Stimulated activated CD4-positive, alpha-beta T cell treated with anti-CD3 and anti-CD28 coated beads, Interleukin-1b, Interleukin-23, amount 100 ng/mL, for 1 hour (primary cell): ENCODE data around the gene ARHGEF26.

ENCODE experiments used
- DNase-seq, 2 donors: peaks; one replicate each; pipeline ENCODE4 v3.0.0-alpha.2; 2020; ENCODE audit warnings: low read depth in 2 of 2

The ARHGEF26 gene

DNA sequence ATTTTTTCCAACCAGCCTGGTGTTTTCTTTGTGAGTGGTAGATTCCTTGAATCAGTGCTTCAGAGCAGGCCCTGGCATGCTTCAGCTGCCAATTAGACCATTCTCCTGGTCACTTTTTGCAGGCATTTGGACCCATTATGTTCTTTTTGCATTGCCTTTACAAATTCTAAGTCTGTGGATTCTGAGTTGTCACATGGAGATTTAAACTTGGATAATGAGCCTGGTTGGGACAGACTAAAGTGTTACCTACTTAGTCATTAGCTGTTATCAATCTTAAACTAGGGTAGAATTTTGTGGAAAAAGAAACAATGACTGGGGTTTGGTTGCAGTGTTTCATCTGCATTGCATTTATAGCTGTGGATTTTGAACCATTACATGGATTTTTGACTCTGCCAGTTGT, 40.6 kb downstream of the ARHGEF26 start:
- no peak for DNase-seq

- no peak for DNase-seq
Measured at GRCh38 chr3:154164387-154164786, 43.2 kb downstream of the ARHGEF26 start.

DNA sequence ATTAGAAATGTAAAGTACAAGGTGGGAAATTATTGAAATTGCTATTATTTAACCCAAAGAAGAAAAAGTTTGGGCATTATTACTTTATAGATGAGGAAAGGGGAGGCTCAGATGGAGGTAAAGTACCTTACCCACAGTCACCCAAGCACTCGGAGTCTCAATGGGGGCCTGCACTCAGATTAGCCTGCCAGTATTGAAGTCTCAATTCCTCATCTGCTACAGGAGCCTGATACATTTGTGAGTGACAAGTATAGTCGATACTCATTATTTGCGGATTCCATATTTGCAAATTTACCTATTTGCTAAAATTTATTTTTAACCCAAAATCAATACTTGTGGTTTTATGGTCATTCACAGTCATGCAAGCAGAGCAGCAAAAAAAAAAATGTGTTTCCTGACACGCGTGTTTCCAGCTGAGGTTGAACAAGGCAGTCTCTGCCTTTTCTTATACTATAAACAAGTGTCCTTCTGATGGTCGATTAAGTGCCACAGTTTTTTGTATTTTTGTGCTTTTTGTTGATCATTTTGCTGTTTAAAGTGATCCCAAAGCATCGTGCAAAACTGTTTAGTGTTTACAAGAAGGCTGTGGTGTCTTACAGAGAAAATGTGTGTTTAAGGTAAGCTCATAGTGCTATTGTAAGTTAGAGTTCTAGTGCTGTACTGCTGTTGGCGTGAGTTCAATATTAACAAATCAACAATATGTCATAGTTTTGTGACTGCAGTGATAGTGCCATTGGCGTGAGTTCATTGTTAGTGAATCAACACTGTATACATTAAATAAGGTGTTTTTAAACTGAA, 48.0 kb downstream of the ARHGEF26 start:
- DNase-seq, result no peak

GRCh38 chr3:154169796-154170110, 48.6 kb downstream of the ARHGEF26 start:
- DNase-seq, result no peak

DNA sequence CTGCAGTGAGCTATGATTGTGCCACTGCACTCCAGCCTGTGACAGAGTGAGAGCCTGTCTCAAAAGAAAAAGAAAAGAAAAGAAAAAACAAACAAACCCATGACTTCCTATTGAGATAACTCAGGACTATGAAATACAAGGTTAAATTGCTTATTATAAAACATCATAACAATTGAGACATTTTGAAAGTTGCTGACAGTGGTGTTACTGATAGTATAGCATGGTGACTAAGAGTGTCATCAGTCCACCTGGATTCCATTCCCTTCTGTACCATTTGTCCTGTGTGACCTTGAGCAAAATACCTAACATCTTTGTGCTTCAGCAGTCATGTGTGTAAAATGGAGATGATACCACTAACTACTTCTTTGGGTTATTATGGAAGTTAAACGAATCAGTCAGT, 49.1 kb downstream of the ARHGEF26 start:
- no peak for DNase-seq

GRCh38 chr3:154175041-154175440, 53.9 kb downstream of the ARHGEF26 start:
- no peak for DNase-seq

DNA sequence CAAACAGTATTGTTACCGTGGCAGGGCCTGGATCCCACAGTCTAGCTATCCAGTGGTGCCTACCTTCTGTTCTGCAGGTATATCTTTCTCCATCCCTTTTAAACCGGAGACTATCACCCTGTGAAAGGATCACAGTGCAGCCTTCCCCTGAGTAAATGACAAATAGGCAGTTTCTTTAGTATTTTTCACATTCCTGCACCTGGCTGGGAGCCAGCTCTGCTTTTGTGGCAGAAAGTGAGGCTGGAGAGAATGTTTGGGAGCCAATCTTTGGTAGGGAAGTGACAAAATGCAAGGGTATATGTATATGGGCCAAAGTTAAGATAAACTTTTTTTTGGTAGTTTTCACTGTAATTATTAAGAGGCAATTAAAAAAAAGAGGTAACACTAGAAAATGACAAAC, 54.8 kb downstream of the ARHGEF26 start:
- DNase-seq, result no peak

- no peak for DNase-seq
Measured at GRCh38 chr3:154177406-154177805, 56.2 kb downstream of the ARHGEF26 start.

DNA sequence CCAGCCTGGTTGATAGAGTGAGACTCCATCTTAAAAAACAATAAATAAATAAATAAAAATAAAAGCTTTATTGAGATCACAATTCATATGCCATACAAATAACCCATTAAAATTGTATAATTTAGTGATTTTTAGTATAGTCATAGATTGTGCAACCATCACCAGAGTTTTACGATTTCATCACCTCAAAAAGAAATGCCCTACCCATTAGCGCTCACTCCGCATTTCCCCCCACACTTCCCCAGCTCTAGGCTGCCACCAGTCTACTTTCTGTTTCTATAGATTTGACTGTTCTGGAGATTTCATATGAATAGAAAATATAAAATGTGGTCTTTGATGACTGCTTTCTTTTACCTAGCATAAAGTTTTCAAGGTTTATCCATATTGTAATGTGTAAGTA, 57.0 kb downstream of the ARHGEF26 start:
- no peak for DNase-seq

DNA sequence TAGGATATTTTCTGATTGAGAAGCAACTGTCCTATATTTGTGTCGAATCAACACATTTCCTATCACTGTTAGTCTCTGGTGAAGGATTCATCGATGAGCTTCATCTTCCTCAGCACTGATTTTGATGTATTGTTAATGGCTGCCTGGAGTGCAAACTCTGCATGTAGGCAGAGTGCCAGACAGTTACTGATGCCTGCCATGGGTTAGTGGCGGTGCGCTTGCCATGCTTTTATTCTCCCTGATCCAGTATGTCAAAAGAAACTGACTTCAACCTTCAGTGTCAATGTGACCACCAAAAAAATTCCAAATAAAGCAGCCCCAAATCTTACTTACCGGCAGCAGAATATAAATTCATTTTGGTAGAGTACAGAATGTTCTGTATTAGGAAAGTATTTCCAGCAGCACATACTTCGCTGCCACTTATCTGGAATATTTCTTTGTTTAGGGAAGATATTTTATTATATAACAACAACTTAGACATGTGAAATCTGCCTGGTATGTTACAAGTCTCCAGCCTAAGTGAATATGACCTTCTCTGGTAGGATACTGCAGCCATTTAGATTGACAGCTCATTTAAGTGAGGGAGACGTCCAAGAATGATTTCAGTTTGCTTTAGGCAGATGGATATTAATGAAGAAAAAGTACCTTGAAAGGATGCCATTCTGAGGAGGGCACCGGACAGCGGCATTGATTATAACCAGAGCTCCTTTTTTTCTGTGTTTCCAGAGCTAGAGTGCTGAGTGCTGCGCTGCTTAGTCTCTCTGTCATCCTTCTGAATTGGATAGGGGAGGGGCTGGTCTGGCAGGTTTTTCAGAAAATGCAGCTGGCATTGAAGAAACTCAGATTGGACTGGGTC, 59.9 kb downstream of the ARHGEF26 start:
- DNase-seq, result no peak

DNA sequence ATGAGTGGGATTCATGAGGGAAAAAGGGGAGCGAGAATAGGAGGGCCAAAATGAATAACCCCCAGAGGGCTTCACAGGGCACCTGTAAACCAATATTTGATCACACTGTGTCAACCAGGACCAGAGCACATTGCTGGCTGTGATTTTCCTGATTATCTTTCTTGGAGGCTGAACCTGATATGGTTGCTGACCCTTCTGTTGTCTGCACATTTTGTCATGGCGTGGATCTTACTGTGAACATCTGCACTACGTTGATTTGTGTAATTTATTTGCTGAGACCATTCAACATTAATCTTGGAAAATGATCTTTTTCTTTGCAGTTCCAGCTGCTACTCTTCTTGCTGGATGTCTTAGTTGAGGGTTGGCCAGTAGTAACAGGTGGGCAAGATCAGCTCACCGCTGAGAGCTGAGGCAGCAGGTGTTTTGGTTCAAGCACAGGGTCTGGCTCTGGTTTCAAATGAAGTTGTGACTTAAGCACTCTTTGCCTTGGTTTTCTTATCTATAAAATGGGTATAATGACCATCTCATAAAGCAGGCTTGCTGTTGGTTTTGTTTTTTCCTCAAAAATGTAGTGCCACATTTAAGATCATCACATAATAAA, 61.2 kb downstream of the ARHGEF26 start:
- no peak for DNase-seq

- DNase-seq, result no peak
Measured at GRCh38 chr3:154182975-154183374, 61.8 kb downstream of the ARHGEF26 start.

DNA sequence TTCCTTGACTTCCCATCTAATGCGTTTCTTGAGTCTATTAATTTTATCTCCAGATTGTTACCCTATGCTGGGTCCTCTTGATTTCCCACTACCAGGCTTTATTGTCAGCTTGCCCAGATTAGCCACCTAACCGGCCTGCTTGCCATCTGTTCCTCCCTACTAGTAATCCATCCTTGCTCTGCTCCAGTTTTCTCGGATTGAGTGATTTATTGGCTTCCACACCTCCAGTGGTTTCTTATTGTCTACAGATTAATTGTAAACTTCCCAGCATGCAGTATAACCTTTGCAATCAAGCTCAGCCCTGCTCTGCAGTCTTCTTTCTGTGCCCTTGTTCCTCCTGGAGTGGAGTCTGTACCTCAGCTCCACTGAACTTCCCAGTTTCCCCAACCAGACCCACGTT, 63.4 kb downstream of the ARHGEF26 start:
- no peak for DNase-seq

- DNase-seq, result no peak
Measured at GRCh38 chr3:154188437-154188836, 67.2 kb downstream of the ARHGEF26 start.

DNA sequence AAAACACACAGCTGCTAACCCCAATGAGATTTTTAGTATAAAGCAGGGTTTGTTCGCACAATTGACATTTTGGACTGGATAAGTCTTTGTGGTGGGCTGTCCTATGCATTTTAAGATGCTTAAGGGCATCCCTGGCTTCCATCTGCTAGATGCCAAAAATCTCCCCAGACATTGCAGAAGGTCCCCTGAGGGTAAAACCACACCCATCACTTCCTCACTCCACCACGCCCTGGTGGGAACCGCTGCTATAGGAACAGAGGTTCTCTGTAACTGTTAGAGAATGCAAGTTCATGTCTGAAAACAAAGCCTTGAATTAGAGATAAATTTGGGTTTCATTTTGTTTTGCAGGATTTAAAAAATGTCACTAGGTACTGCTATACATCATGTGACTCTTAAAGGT, 67.7 kb downstream of the ARHGEF26 start:
- no peak for DNase-seq

GRCh38 chr3:154191520-154191919, 70.3 kb downstream of the ARHGEF26 start:
- no peak for DNase-seq

DNA sequence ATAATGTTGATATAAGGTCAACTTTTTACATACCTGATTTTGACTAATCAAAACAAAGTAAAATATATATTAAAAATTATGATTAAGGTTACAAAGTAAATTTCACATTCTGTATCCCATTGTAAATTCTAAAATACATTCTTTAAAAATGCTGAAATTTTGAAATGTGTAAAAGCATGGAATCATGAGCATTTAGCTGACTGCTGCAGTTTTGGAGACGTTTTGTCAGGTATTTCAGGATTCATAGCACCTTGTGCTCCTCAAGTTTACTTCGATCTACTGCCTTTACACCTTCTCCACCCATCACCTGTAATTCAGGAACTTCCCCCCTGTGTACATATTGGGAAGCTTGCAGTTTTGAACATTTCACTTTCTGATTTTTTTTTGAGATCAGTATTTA, 71.0 kb downstream of the ARHGEF26 start:
- no peak for DNase-seq

- DNase-seq, result no peak
Measured at GRCh38 chr3:154193000-154193615, 71.9 kb downstream of the ARHGEF26 start.

DNA sequence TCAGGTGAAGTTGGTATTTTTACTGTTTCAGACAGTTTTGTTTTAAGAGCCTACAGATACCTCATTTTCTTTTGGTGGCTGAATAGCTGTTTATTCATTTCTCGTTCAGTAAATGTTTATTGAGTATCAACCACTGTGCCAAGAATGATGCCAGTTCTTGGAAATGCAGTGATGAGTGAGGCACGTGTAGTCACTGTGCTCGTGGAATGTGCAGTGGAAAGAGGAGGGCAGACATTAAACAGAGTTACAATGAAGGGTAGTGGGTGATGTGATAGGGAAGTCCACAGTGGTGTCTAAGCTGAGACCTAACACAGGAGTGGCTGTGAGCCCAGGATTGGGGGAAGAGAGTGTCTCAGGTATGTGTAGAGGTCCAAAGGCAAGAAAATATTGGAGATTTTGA, 73.7 kb downstream of the ARHGEF26 start:
- no peak for DNase-seq

DNA sequence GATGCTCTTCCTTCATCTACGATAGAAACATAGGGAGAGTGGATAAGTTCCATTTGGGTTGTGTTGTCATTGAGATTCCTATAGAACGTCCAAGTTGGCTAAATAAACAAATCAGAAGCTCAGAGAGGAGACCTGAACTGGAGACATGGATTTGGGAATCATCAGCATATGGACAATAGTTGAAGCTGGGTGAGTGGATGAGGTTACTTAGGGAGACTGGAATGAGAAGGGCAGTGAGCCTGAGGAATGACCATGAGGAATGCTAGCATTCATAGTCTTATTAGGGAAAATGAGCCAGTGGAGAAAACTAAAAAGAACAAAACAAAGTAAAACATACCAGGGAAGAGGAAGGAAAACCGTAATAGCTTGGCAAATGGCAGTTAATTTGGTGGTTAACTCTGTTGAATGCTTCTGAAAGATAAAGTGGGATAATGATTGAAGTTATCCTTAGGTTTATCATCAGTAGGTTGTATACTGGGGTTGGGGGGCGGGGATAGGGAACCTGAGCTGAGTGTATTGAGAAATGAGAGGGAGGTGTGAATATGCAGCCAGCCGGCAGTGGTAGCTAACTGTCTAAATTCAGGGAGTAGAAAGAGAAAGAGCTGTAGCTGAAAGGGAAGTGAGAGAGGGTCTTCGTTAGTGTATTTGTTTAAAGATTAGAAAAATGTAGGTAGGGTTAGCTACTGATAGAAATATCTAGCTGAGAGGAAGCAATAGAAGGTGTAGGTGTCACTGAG, 74.6 kb downstream of the ARHGEF26 start:
- DNase-seq, result no peak

DNA sequence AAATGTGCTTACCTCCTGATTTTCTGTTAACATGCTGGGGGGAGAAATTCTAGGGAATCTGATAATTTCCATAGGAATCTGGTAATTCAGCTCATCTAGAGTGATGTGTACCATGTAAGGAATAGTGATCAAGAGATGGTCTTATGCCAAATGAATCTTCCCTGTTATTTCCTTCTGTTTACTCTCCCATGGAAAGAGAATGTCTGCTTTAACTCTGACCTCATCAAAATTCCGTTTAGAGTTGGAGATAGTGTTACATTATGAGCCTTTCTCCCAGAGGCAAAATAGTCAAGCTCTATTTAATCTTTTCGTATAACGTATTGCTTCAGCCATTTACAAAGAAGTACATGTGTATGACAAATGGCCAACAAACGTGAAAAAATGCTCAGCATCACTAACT, 76.6 kb downstream of the ARHGEF26 start:
- DNase-seq, result no peak

- DNase-seq, result no peak
Measured at GRCh38 chr3:154209499-154209898, 88.3 kb downstream of the ARHGEF26 start.
